Endothelial cell of umbilical vein (primary cell): ENCODE measurements around the gene SLC6A16. TPM values are rescaled to one million over a fixed set of nuclear protein-coding genes. Genes with fewer than 3 reads are reported as not detected.

ENCODE experiments used
- BruUV-seq: library from RNA; stranded (reverse); fragments of 400-500 nt; replicated peaks from 2 replicates; lab custom pipeline; 2021; lab: Mats Ljungman, UMichigan
- CTCF ChIA-PET: fragments of 300-600, 350-600 bp; sonication (Branson Sonifier 250); formaldehyde crosslinking; loops from one replicate; lab custom pipeline; 2021; ENCODE audit warnings: antibody characterized with exemption, inconsistent platforms; lab: Charles Lee
- POLR2A ChIA-PET: fragments of 300-600, 350-600 bp; sonication (Branson Sonifier 250); formaldehyde crosslinking; loops from one replicate; lab custom pipeline; 2021; ENCODE audit warnings: antibody characterized with exemption, inconsistent platforms; lab: Charles Lee
- DNase-seq: peaks from one replicate; pipeline ENCODE4 v3.0.0-alpha.2; 2011; ENCODE audit warnings: low read depth, low spot score
- FAIRE-seq: peaks from 2 replicates; lab custom pipeline; 2011; peaks lifted over from hg19 to GRCh38; lab: Jason Lieb, UNC
- H2AFZ ChIP-seq: 2 replicates; pipeline ENCODE4 v1.6.0; 2012; ENCODE audit warnings: low read depth, low read length, control low read depth, inconsistent platforms
- H3K27ac ChIP-seq: 2 replicates; pipeline ENCODE4 v1.5.1; 2011; ENCODE audit warnings: low read depth, mild to moderate bottlenecking, control low read depth, low read length, moderate library complexity; ENCODE audit not compliant: insufficient read depth
- H3K27me3 ChIP-seq, 2 experiments: 2 replicates each; pipeline versions ENCODE4 v1.6.0 to v1.6.1; 2011; ENCODE audit warnings: low read length in 2 of 2, mixed read lengths in 1 of 2; ENCODE audit not compliant: control insufficient read depth in 2 of 2, insufficient read depth in 2 of 2
- H3K36me3 ChIP-seq, 2 experiments: 2 replicates in 1 of 2; 3 replicates in 1 of 2; pipeline ENCODE4 v1.5.1; 2011; ENCODE audit warnings: low read length in 2 of 2, mild to moderate bottlenecking in 1 of 2, moderate library complexity in 1 of 2; ENCODE audit not compliant: control insufficient read depth in 2 of 2, insufficient read depth in 2 of 2; ENCODE audit errors: extremely low read depth in 1 of 2
- H3K4me1 ChIP-seq: 3 replicates; pipeline ENCODE4 v1.5.1; 2011; ENCODE audit warnings: mild to moderate bottlenecking, low read length; ENCODE audit not compliant: control insufficient read depth, insufficient read depth; ENCODE audit errors: extremely low read depth
- H3K4me2 ChIP-seq: 2 replicates; pipeline ENCODE4 v1.6.1; 2011; ENCODE audit warnings: low read length, control low read depth, mixed read lengths; ENCODE audit not compliant: insufficient read depth
- H3K4me3 ChIP-seq, 3 experiments: fragments of 200-600 bp in 1 of 3; sonication (generic), shearing (Covaris generic) in 1 of 3; replicated peaks in 1 of 3; 2 replicates each; pipeline ENCODE4 v1.5.1; 2011 to 2016; ENCODE audit warnings: control low read depth in 3 of 3, low read length in 3 of 3, mild to moderate bottlenecking in 2 of 3, inconsistent platforms in 1 of 3, low read depth in 1 of 3, moderate library complexity in 1 of 3; ENCODE audit not compliant: insufficient read depth in 1 of 3
- H3K79me2 ChIP-seq: 2 replicates; pipeline ENCODE4 v1.6.0; 2012; ENCODE audit warnings: low read length, inconsistent platforms; ENCODE audit not compliant: control insufficient read depth, insufficient read depth
- H3K9ac ChIP-seq: replicated peaks from 2 replicates; pipeline ENCODE3; 2011; ENCODE audit warnings: low read length, control low read depth; ENCODE audit not compliant: insufficient read depth; ENCODE audit errors: extremely low read depth
- H3K9me1 ChIP-seq: replicated peaks from 3 replicates; pipeline ENCODE4 v1.6.0; 2011; ENCODE audit warnings: mild to moderate bottlenecking, low read length; ENCODE audit not compliant: control insufficient read depth, insufficient read depth; ENCODE audit errors: extremely low read depth
- H3K9me3 ChIP-seq: replicated peaks from 2 replicates; pipeline ENCODE4 v1.5.1; 2012; ENCODE audit warnings: low read length, inconsistent platforms; ENCODE audit not compliant: control insufficient read depth, insufficient read depth
- H4K20me1 ChIP-seq: replicated peaks from 2 replicates; pipeline ENCODE3; 2011; ENCODE audit warnings: mild to moderate bottlenecking, low read length; ENCODE audit not compliant: control insufficient read depth, insufficient read depth; ENCODE audit errors: extremely low read depth
- EZH2 ChIP-seq: IDR thresholded peaks from 2 replicates; pipeline ENCODE4 v1.6.1; 2012; ENCODE audit warnings: borderline replicate concordance, low read depth, mild to moderate bottlenecking, moderate library complexity, low read length, inconsistent platforms; ENCODE audit not compliant: severe bottlenecking
- FOS ChIP-seq: IDR thresholded peaks from 2 replicates; pipeline ENCODE4 v1.6.1; 2011; ENCODE audit warnings: mild to moderate bottlenecking, low read length, moderate library complexity, borderline replicate concordance; ENCODE audit not compliant: insufficient read depth
- GATA2 ChIP-seq: IDR thresholded peaks from 2 replicates; pipeline ENCODE4 v1.7.0; 2011; ENCODE audit warnings: low read depth, mild to moderate bottlenecking, moderate library complexity, mixed read lengths, low read length; ENCODE audit not compliant: insufficient read length, insufficient read depth
- JUN ChIP-seq: IDR thresholded peaks from 2 replicates; pipeline ENCODE4 v1.6.1; 2011; ENCODE audit warnings: borderline replicate concordance, low read depth; ENCODE audit not compliant: insufficient read length, insufficient read depth
- MYC ChIP-seq: IDR thresholded peaks from one replicate; pipeline ENCODE4 v1.6.1; 2011; ENCODE audit warnings: mild to moderate bottlenecking, low read depth, low read length
- POLR2A ChIP-seq: IDR thresholded peaks from 2 replicates; pipeline ENCODE4 v1.6.1; 2012; ENCODE audit warnings: low read depth, mild to moderate bottlenecking, control low read depth, low read length
- POLR2AphosphoS5 ChIP-seq: IDR thresholded peaks from 2 replicates; pipeline ENCODE4 v1.6.1; 2012; ENCODE audit warnings: low read depth, mild to moderate bottlenecking, control low read depth, low read length, moderate library complexity; ENCODE audit not compliant: insufficient read depth
- dilution Hi-C: fragments of 300-500 bp; cut with MboI; formaldehyde crosslinking; loops from one replicate; pipeline ENCODE4 v1.15.0; 2019; ENCODE audit warnings: low sequenced_read_pairs; ENCODE audit not compliant: extremely low pct_ligation_motif_present
- intact Hi-C: fragments of 100-400 bp; cut with micrococcal nuclease; formaldehyde crosslinking; loops from one replicate; pipeline ENCODE4 v1.10.0; 2022
- polyA plus RNA-seq, 4 experiments: library from polyadenylated mRNA; depleted of rRNA in 3 of 4; stranded (reverse) in 3 of 4; unstranded in 1 of 4; fragments of >200 nt; gene quantifications; 2 replicates each; pipeline versions ENCODE4 v1.2.1 to v1.2.3, GENCODE V29; 2011 to 2012; ENCODE audit warnings: missing spikeins in 1 of 4
- total RNA-seq: library from RNA; stranded (reverse); gene quantifications from 2 replicates; pipeline ENCODE4 v1.2.3, GENCODE V29; 2021
- TF ChIP-seq, protein P1 (sequence below): IDR thresholded peaks from 2 replicates; pipeline ENCODE4 v1.6.1; 2011; ENCODE audit not compliant: insufficient read depth, insufficient read length
- TF ChIP-seq, protein P2 (sequence below), 2 donors: IDR thresholded peaks; 1 replicate in 1 of 2; 2 replicates in 1 of 2; pipeline ENCODE4 v1.5.1; 2011; ENCODE audit warnings: low read length in 2 of 2, mild to moderate bottlenecking in 2 of 2, moderate library complexity in 2 of 2, control low read depth in 1 of 2, inconsistent platforms in 1 of 2, low read depth in 1 of 2; ENCODE audit not compliant: insufficient read depth in 1 of 2; ENCODE audit errors: extremely low read depth in 1 of 2

Gene SLC6A16
- total and polyA plus RNA-seq, 2 donors (not counting 3 experiments of a cell fraction or from before 2014, with no cell fraction given): 1.1 to 1.6 TPM

DNA sequence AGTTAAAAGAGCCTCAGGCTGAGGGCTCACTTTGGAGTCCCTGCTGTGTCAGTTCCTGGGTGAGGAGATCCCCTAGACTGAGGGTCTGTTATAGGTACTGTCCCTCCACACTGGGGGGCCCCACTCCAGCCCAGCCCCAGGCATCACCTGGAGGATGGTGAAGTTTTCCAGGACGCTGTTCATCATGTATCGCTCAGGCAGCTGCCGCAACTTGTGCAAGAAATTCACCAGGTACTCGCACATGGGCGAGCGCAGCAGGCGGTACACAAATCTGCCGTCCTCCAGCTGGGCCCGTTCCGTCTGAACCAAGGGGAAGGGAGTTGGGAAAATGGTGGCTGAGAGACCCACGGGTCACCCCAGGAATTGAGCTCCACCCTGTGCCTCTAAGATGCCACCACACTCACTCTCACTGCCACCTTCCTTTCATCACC, 17.3 kb upstream of the SLC6A16 start:
- no peak overlapping the region for H3K9ac ChIP-seq
- no peaks in the 10 kb centered on the region for H3K9me1 ChIP-seq
- no peaks in the 10 kb centered on the region for H4K20me1 ChIP-seq
- no peak for DNase-seq
- CTCF ChIA-PET: interaction anchor here (0.7 kb wide), 1 partner anchor 14 kb away, joined by 3 read pairs; no protein-coding TSS in a partner anchor
- H3K4me1 ChIP-seq: peaks cover 15% of the 10 kb centered on the region
- H3K4me3 ChIP-seq: no peak overlapping the region
- no peak overlapping the region for H2AFZ ChIP-seq
- H3K36me3 ChIP-seq: peaks cover 19 to 44% of the 10 kb centered on the region in 2 experiments
- H3K27ac ChIP-seq: no peak overlapping the region
- no peaks in the 10 kb centered on the region for H3K79me2 ChIP-seq
- dilution Hi-C loops: no loop called here
- H3K9me3 ChIP-seq: no peaks in the 10 kb centered on the region
- H3K27me3 ChIP-seq: no peaks in the 10 kb centered on the region
- POLR2A ChIA-PET: interaction anchor here (0.6 kb wide), 1 partner anchor 11 kb away, joined by 3 read pairs; no protein-coding TSS in a partner anchor
- intact Hi-C loops: no loop called here
- TF ChIP-seq, protein P1, sequence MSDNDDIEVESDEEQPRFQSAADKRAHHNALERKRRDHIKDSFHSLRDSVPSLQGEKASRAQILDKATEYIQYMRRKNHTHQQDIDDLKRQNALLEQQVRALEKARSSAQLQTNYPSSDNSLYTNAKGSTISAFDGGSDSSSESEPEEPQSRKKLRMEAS: no peak
- TF ChIP-seq JUN (no peak), EZH2 (no peak), POLR2AphosphoS5 (no peak), GATA2 (no peak), MYC (no peak), POLR2A (no peak), FOS (no peak)
- TF ChIP-seq, protein P2, sequence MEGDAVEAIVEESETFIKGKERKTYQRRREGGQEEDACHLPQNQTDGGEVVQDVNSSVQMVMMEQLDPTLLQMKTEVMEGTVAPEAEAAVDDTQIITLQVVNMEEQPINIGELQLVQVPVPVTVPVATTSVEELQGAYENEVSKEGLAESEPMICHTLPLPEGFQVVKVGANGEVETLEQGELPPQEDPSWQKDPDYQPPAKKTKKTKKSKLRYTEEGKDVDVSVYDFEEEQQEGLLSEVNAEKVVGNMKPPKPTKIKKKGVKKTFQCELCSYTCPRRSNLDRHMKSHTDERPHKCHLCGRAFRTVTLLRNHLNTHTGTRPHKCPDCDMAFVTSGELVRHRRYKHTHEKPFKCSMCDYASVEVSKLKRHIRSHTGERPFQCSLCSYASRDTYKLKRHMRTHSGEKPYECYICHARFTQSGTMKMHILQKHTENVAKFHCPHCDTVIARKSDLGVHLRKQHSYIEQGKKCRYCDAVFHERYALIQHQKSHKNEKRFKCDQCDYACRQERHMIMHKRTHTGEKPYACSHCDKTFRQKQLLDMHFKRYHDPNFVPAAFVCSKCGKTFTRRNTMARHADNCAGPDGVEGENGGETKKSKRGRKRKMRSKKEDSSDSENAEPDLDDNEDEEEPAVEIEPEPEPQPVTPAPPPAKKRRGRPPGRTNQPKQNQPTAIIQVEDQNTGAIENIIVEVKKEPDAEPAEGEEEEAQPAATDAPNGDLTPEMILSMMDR (IDR thresholded peaks at IDR 0.05; ENCODE audit: extremely low read depth in 1 of 2, insufficient read depth in 1 of 2, low read depth in 1 of 2, low read length in 2 of 2): no peak
- H3K4me2 ChIP-seq: no peak overlapping the region
- FAIRE-seq: no peak
- no TSS peak for BruUV-seq
